Sigmoid colon (tissue), 4 donors: ENCODE results near the gene IL17RA.

ENCODE experiments used
- EP300 ChIP-seq, 4 donors: sonication (generic); formaldehyde crosslinking; IDR thresholded peaks; one replicate each; pipeline ENCODE4 v1.6.1; 2017; ENCODE audit warnings: antibody characterized with exemption in 4 of 4
- POLR2AphosphoS5 ChIP-seq, 4 donors: sonication (generic); formaldehyde crosslinking; IDR thresholded peaks; one replicate each; pipeline ENCODE4 v1.6.1; 2017; ENCODE audit warnings: antibody characterized with exemption in 4 of 4
- TF ChIP-seq, protein P1 (sequence below), 4 experiments: fragments of 450-650 bp in 3 of 4; fragments of 200-600 bp in 1 of 4; IDR thresholded peaks; one replicate each; pipeline ENCODE4 v1.5.1; 2016 to 2019; ENCODE audit warnings: antibody characterized with exemption in 4 of 4, mild to moderate bottlenecking in 3 of 4, moderate library complexity in 2 of 4

DNA sequence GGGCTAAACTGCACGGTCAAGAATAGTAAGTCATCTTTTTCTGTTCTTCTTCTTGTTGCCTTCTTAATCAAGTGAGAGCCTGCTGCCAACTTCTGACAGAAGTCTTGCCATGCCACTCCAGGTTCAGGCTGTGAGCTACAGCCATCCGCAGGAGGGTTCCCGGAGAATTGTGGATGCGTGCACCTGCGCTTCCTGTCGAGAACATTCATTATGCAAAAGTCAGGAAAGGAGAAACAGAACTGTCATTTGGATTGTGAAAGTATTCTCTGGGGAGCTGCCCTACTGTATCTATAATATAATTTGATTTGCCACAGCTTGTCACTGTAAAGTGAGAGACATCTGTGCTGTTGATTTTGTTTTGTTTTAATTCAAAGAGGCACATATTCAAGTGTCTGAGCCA is 12.3 kb downstream of the IL17RA start:
- TF ChIP-seq POLR2AphosphoS5 (IDR thresholded peaks at IDR 0.05) (no peak), EP300 (IDR thresholded peaks at IDR 0.05) (no peak)
- TF ChIP-seq, protein P1, sequence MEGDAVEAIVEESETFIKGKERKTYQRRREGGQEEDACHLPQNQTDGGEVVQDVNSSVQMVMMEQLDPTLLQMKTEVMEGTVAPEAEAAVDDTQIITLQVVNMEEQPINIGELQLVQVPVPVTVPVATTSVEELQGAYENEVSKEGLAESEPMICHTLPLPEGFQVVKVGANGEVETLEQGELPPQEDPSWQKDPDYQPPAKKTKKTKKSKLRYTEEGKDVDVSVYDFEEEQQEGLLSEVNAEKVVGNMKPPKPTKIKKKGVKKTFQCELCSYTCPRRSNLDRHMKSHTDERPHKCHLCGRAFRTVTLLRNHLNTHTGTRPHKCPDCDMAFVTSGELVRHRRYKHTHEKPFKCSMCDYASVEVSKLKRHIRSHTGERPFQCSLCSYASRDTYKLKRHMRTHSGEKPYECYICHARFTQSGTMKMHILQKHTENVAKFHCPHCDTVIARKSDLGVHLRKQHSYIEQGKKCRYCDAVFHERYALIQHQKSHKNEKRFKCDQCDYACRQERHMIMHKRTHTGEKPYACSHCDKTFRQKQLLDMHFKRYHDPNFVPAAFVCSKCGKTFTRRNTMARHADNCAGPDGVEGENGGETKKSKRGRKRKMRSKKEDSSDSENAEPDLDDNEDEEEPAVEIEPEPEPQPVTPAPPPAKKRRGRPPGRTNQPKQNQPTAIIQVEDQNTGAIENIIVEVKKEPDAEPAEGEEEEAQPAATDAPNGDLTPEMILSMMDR (IDR thresholded peaks at IDR 0.05) = no peak
